Ishikawa (cell line): ENCODE measurements around the gene SAMD4B.

Source experiments
- CEBPB ChIP-seq: IDR thresholded peaks from 2 replicates; pipeline ENCODE4 v1.6.1; 2012
- CREB1 ChIP-seq: IDR thresholded peaks from 2 replicates; pipeline ENCODE4 v1.6.1; 2012; ENCODE audit warnings: low read depth
- EGR1 ChIP-seq: IDR thresholded peaks from 2 replicates; pipeline ENCODE4 v1.6.1; 2012
- EP300 ChIP-seq: IDR thresholded peaks from 2 replicates; pipeline ENCODE4 v1.6.1; 2012; ENCODE audit warnings: borderline replicate concordance
- FOXM1 ChIP-seq: IDR thresholded peaks from 2 replicates; pipeline ENCODE4 v1.6.1; 2012; ENCODE audit warnings: low read depth, borderline replicate concordance
- NFIC ChIP-seq: IDR thresholded peaks from 2 replicates; pipeline ENCODE4 v1.6.1; 2012
- RAD21 ChIP-seq: IDR thresholded peaks from 2 replicates; pipeline ENCODE4 v1.6.1; 2012; ENCODE audit warnings: low read depth
- TAF1 ChIP-seq: IDR thresholded peaks from 2 replicates; pipeline ENCODE4 v1.6.1; 2012; ENCODE audit warnings: low read depth, mild to moderate bottlenecking
- TCF12 ChIP-seq: IDR thresholded peaks from 2 replicates; pipeline ENCODE4 v1.6.1; 2012; ENCODE audit warnings: low read depth
- TEAD4 ChIP-seq: IDR thresholded peaks from 2 replicates; pipeline ENCODE4 v1.6.1; 2012
- YY1 ChIP-seq: IDR thresholded peaks from 2 replicates; pipeline ENCODE4 v1.6.1; 2012; ENCODE audit warnings: low read depth
- ZBTB7A ChIP-seq: IDR thresholded peaks from 2 replicates; pipeline ENCODE4 v1.6.1; 2012; ENCODE audit warnings: low read depth
- TF ChIP-seq, protein P1 (sequence below): IDR thresholded peaks from 2 replicates; pipeline ENCODE4 v1.6.1; 2012
- TF ChIP-seq, protein P2 (sequence below): IDR thresholded peaks from 2 replicates; pipeline ENCODE4 v1.6.1; 2012
- TF ChIP-seq, protein P3 (sequence below): IDR thresholded peaks from 2 replicates; pipeline ENCODE4 v1.6.1; 2012; ENCODE audit warnings: low read depth, mild to moderate bottlenecking

The SAMD4B gene

DNA sequence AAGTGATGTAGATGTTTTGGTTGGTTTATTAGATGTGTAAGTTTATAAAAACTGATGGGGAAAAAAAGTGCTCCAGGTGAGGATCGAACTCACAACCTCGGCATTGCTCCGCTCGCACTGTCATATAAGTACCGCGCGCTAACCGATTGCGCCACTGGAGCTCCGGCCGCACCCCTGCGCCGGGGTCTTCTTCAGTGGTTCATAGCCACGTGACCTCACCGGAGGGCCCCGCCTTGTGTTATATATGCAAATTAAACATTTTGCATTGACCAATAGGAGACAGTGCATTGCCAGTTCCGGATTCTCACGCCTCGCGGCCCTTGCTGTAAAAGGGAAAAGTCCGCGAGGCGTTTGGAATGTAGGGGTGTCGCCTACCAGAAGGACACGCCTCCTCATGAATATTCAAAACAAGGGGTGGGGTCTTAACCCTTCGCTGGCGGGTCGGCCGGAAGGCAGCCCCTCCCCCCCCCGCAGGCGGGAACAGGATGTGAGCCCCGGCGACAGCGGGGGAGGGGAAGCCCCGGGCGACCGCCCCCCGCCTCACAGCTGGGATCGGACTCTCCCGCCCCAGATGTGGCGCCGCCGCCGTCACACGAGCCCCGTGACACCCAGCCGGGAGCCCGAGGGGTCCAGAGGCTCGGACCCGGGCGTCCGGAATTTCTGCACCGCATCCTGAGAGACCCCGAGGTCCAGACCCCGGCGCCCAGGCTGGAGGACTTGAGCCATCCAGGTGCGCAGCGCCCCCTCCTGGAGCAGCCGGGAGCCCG, 70.1 kb downstream of the SAMD4B start, which contains the start of gene PLEKHG2:
Gene PLEKHG2, plus strand, starts transcription at position 570 of the 767 bp plus-strand sequence. CDS start 1,418 bp downstream, outside the sequence.
- TF ChIP-seq FOXM1 = no peak; the same call in 1 of the 2 replicates
- TF ChIP-seq RAD21 = peak; percentile 51; the same call in 1 of the 2 replicates
- 0 out of 2 replicates have a peak, but pooled peaks have one; percentile 14 for TF ChIP-seq EGR1
- TF ChIP-seq, protein P1, sequence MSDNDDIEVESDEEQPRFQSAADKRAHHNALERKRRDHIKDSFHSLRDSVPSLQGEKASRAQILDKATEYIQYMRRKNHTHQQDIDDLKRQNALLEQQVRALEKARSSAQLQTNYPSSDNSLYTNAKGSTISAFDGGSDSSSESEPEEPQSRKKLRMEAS = peak; percentile 81
- peak; percentile 93 for TF ChIP-seq TEAD4
- TF ChIP-seq TCF12 = peak; percentile 76
- TF ChIP-seq YY1 = peak; percentile 30; the same call in 1 of the 2 replicates
- TF ChIP-seq ZBTB7A = peak; percentile 99
- TF ChIP-seq NFIC = 0 out of 2 replicates have a peak, but pooled peaks have one; percentile 1
- TF ChIP-seq, protein P2, sequence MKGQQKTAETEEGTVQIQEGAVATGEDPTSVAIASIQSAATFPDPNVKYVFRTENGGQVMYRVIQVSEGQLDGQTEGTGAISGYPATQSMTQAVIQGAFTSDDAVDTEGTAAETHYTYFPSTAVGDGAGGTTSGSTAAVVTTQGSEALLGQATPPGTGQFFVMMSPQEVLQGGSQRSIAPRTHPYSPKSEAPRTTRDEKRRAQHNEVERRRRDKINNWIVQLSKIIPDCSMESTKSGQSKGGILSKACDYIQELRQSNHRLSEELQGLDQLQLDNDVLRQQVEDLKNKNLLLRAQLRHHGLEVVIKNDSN = peak; percentile 93
- TF ChIP-seq, protein P3, sequence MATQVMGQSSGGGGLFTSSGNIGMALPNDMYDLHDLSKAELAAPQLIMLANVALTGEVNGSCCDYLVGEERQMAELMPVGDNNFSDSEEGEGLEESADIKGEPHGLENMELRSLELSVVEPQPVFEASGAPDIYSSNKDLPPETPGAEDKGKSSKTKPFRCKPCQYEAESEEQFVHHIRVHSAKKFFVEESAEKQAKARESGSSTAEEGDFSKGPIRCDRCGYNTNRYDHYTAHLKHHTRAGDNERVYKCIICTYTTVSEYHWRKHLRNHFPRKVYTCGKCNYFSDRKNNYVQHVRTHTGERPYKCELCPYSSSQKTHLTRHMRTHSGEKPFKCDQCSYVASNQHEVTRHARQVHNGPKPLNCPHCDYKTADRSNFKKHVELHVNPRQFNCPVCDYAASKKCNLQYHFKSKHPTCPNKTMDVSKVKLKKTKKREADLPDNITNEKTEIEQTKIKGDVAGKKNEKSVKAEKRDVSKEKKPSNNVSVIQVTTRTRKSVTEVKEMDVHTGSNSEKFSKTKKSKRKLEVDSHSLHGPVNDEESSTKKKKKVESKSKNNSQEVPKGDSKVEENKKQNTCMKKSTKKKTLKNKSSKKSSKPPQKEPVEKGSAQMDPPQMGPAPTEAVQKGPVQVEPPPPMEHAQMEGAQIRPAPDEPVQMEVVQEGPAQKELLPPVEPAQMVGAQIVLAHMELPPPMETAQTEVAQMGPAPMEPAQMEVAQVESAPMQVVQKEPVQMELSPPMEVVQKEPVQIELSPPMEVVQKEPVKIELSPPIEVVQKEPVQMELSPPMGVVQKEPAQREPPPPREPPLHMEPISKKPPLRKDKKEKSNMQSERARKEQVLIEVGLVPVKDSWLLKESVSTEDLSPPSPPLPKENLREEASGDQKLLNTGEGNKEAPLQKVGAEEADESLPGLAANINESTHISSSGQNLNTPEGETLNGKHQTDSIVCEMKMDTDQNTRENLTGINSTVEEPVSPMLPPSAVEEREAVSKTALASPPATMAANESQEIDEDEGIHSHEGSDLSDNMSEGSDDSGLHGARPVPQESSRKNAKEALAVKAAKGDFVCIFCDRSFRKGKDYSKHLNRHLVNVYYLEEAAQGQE = no peak
- peak; percentile 92 for TF ChIP-seq CEBPB
- TF ChIP-seq TAF1 = peak; percentile 58; the same call in 1 of the 2 replicates
- TF ChIP-seq EP300 = peak; percentile 64; the same call in 1 of the 2 replicates
- TF ChIP-seq CREB1 = peak; percentile 41; the same call in 1 of the 2 replicates

DNA sequence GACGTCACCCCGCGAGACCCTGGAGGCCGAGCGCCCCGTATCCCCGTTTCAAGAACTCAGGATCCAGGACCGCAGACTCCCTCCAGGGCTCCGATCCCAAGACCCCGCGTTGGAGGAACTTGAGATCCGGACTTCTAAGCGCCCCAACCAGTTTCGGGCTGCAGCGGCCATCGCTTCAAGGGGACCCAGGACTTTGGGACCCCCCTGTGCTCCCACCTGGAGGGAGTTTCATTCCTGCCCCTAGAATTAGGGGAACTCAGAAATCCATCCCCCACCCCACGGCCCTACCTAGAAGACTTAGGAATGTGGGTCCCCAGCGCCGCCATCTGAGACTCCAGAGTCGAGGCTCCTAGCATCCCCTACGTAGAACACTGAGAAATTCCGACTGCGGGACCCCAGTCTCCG, 70.6 kb downstream of the SAMD4B start:
- peak; percentile 69 for TF ChIP-seq ZBTB7A
- TF ChIP-seq TAF1 = 0 out of 2 replicates have a peak, but pooled peaks have one; percentile 10
- no peak for TF ChIP-seq CREB1

DNA sequence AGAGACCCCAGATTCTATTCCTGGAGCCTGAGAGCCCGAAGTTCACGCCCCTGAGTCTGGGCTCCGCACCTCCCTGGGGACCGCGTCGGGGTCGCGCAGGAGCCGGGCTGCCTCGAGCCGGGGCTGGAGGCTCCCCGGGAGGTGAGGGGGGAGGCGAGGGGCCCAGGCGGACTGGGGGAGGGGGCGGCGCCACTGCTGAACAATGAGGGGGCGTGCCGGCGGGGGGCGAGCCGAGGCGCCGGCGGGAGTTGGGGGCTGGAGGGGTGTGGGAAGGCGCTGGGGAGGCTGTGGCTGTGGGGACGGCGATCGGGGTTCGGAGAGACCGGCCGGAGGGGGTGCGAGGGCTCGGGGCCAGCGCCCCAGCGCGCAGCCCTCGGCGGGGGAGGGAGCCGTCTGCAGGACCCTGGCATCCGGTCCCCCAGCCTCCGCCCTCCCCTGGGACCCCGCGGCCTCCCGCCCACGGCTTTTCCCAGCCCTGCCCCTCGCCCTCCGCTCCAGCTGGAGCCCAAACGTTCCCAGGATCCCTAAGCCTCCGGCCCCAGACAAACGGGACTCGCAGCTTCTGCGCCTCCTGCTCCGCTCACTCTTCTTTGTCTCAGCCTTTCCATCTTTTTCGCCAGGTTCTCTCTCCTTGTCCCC, 71.2 kb downstream of the SAMD4B start:
- TF ChIP-seq, protein P3 = no peak
- TF ChIP-seq TAF1 (peak; percentile 32; the same call in 1 of the 2 replicates), ZBTB7A (no peak; the same call in 1 of the 2 replicates), YY1 (no peak), CEBPB (no peak), RAD21 (no peak), CREB1 (no peak), EP300 (no peak), TEAD4 (no peak), NFIC (no peak), TCF12 (no peak), EGR1 (peak; percentile 82), FOXM1 (no peak)
- TF ChIP-seq, protein P1 = 0 out of 2 replicates have a peak, but pooled peaks have one; percentile 10
- TF ChIP-seq, protein P2 = no peak

DNA sequence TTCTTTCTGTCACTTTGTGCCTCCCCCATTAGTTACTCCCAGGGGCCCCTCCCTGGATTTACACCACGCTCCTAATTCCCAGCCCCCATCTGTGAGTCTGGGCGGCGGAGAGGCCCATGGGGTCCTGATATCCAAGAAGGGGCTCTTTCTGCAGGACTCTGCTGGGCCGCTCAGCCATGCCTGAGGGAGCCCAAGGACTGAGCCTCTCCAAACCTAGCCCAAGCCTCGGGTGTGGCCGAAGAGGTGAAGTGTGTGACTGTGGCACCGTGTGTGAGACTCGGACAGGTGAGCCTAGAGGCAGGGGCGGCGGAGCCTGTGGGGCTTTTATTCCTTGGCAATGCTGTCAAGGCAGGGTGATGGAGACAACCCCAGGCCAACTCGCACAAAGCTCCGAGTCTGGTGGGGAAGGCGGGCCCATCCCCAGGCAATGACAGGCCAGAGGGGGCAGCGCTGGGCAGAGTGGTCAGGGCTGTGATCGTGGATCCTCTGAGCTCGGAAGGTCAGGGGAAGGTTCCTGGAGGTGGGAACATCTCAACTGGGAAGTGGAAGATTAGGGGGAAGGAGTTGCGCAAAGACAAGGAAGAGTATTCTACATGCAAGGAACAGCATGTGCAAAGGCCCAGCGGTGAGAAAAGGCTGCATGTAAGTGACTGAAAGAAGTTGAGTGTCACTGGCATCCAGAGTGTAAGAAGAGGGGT, 71.8 kb downstream of the SAMD4B start:
- TF ChIP-seq CREB1 (no peak), CEBPB (no peak), FOXM1 (no peak), EP300 (no peak), RAD21 (no peak)
